Gastrocnemius medialis (tissue), 4 donors: ENCODE results near the gene PLEKHN1.

Experiments
- POLR2A ChIP-seq, 2 donors: fragments of 450-650 bp; IDR thresholded peaks; one replicate each; pipeline ENCODE4 v1.6.1; 2017; ENCODE audit warnings: antibody characterized with exemption in 2 of 2, mild to moderate bottlenecking in 2 of 2, moderate library complexity in 2 of 2
- TF ChIP-seq, protein P1 (sequence below), 5 experiments: fragments of 450-650 bp in 3 of 5; fragments of 200-600 bp in 2 of 5; sonication (generic) in 2 of 5; IDR thresholded peaks in 4 of 5; conservative IDR thresholded peaks in 1 of 5; 1 replicate in 4 of 5; 2 replicates in 1 of 5; pipeline ENCODE4 v1.5.1; 2016 to 2019; ENCODE audit warnings: antibody characterized with exemption in 5 of 5, mild to moderate bottlenecking in 3 of 5, moderate library complexity in 3 of 5

DNA sequence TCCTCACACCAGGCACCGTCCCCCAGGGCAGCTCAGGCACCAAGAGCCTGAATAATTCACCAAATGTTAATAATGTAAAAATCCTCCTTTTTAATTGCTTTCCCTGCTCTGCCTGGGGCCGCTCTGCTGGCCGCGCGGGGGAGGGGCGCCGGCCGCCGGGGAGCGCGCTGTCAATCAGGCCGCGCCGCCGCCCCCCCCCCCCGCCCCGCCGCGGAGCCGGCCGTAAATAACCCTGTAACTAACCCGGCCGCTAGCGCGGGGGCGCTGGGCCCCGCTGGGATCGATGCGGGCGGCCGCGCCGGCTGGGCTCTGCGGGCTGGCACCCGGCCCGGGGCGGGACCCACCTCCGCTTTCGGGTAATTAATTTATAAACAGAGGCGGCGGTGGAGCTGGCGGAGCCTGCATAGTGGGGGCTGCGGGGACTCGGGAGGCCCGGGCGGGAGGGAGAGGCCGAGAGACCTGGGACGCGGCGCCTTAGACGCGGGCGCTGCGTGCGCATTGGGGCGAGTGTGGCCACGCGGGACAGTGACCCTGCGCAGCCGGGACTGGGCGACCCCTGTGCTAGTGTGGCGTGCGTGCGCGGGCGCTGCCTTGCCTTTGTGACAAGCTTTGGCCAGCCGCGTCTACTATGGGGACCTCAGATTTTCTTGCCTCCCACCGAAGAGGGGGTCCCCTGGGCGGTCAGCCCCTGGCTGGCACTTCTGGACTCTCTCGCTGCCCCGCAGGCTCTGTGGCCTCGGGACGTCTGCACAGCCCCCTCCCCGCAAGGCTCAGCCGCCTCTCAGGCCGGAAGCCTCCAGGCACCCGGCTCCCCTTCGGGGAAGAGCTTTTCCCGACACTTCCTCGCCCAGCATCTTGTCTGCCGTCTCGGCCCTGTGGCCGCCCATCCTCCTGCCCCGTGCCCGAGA, 25.9 kb upstream of the PLEKHN1 start:
- TF ChIP-seq, protein P1, sequence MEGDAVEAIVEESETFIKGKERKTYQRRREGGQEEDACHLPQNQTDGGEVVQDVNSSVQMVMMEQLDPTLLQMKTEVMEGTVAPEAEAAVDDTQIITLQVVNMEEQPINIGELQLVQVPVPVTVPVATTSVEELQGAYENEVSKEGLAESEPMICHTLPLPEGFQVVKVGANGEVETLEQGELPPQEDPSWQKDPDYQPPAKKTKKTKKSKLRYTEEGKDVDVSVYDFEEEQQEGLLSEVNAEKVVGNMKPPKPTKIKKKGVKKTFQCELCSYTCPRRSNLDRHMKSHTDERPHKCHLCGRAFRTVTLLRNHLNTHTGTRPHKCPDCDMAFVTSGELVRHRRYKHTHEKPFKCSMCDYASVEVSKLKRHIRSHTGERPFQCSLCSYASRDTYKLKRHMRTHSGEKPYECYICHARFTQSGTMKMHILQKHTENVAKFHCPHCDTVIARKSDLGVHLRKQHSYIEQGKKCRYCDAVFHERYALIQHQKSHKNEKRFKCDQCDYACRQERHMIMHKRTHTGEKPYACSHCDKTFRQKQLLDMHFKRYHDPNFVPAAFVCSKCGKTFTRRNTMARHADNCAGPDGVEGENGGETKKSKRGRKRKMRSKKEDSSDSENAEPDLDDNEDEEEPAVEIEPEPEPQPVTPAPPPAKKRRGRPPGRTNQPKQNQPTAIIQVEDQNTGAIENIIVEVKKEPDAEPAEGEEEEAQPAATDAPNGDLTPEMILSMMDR (IDR thresholded peaks at IDR 0.05 in 4 of 5, conservative IDR thresholded peaks at IDR 0.05 in 1 of 5): peak in 1 of 5 experiments; percentile 17
- no peak for TF ChIP-seq POLR2A (IDR thresholded peaks at IDR 0.05)
